C4-2B (cell line): Measurements from ENCODE around the gene CDC42SE2.

ENCODE experiments used
- H3K27ac ChIP-seq: fragments of 450-650 bp; 2 replicates; pipeline ENCODE4 v1.5.1; 2017
- CTCF ChIP-seq: fragments of 450-650 bp; conservative IDR thresholded peaks from 2 replicates; pipeline ENCODE4 v1.5.1; 2017; ENCODE audit warnings: mild to moderate bottlenecking
- ZFX ChIP-seq: fragments of 450-650 bp; IDR thresholded peaks from 2 replicates; pipeline ENCODE4 v1.6.1; 2017

The CDC42SE2 gene

GRCh38 chr5:131230406-131230805 is 33.4 kb upstream of the CDC42SE2 start:
- no peak for TF ChIP-seq CTCF
- TF ChIP-seq ZFX, result no peak
- no peak overlapping the region for H3K27ac ChIP-seq

- TF ChIP-seq ZFX (no peak), CTCF (no peak)
These were observed 24.2 kb upstream of the CDC42SE2 start for GRCh38 chr5:131239686-131240085.

GRCh38 chr5:131242728-131243255 is 21.1 kb upstream of the CDC42SE2 start:
- H3K27ac ChIP-seq, result no peak overlapping the region
- TF ChIP-seq ZFX (no peak), CTCF (no peak)

More at GRCh38 chr5:131239686-131240085, 24.2 kb upstream of the CDC42SE2 start:
- H3K27ac ChIP-seq, result no peak overlapping the region

- TF ChIP-seq ZFX (no peak), CTCF (no peak)
- H3K27ac ChIP-seq, result no peak overlapping the region
These were observed 18.5 kb upstream of the CDC42SE2 start for GRCh38 chr5:131245312-131245711.

GRCh38 chr5:131245948-131246347 is 17.9 kb upstream of the CDC42SE2 start:
- TF ChIP-seq CTCF (no peak), ZFX (no peak)
- H3K27ac ChIP-seq, result no peak overlapping the region

- no peak for TF ChIP-seq CTCF
- TF ChIP-seq ZFX, result no peak
These were observed 17.3 kb upstream of the CDC42SE2 start for GRCh38 chr5:131246504-131246903.

GRCh38 chr5:131250751-131251475 is 12.9 kb upstream of the CDC42SE2 start:
- H3K27ac ChIP-seq, result no peak overlapping the region
- TF ChIP-seq CTCF (no peak), ZFX (no peak)

More at GRCh38 chr5:131246504-131246903, 17.3 kb upstream of the CDC42SE2 start:
- H3K27ac ChIP-seq, result no peak overlapping the region
